OCI-M1 (cell line): Measurements from ENCODE around the gene TIMM10B.

Source experiments
- DNase-seq: peaks from one replicate; lab custom pipeline; 2025; lab: John Stamatoyannopoulos, UW

Gene TIMM10B

DNA sequence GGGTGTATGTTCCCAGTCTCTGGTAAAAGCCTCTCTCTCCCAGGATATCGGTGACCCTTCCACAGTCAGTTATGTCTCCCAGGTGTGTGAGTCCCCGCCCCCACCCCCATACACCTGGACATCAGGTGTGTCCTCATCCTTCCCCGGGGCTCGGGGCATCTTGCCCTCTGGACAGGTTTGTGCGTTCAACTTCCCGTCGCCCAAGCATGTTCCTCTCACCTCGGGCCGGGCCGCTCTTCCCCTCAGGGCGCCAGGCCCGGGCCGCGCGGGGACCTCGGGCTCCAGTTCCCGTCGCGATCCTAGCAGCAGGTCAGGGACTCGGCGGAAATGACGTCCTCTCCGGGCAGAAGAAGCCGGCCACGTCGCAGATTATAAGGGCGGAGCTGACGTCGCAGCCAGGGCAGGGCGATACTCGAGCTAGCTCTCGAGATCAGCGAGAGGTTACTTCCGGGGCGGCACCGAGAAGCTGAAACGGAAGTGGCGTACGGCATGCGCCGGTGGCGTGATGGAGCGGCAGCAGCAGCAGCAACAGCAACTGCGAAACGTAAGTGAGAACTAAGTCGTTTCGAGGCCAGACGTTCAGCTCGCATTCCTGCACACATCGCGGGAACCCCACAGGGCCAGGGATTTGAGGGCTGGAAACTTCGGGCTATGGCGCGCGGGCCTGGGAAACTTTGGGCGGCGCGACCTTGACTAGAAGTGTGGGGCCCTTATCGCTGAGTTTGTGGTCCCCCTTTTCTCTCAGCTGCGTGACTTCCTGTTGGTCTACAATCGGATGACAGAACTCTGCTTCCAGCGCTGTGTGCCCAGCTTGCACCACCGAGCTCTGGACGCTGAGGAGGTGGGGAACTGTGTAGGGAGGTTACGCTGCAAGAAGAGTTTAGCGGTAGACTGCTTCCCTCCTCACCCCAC lies at the start of gene TIMM10B, which contains the start of gene ARFIP2:
Gene TIMM10B (plus strand): TSS at position 490 of the 912 bp plus-strand sequence. CDS start 16 bp downstream, at position 506.
Gene ARFIP2 (minus strand): TSS at position 320 of the 912 bp plus-strand sequence. CDS start 910 bp downstream, outside the sequence.
- peak; percentile 98 for DNase-seq

DNA sequence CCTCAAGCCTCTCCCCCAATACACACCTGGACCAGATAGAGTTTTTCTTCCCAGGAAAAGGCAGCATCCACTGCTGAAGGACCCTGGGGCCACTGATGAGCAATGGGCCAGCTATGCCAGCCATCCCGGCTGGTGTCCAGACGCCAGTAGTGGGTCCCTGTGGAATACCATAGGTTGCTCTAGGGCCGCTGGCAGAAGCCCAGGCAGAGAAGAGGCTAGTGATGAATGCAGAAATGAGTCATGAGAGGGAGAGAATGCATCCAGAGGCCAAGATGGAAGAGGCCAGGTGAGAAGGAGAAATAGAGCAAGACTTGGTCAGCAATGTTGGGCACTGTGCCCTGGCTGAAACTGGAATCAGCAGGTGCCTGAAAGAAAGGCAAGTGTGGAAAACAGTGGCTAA lies 49.4 kb upstream of the TIMM10B start:
- DNase-seq = no peak

GRCh38 chr11:6433998-6434660 lies 47.2 kb upstream of the TIMM10B start:
- DNase-seq = no peak

GRCh38 chr11:6437423-6437822 lies 43.9 kb upstream of the TIMM10B start:
- DNase-seq = no peak

DNA sequence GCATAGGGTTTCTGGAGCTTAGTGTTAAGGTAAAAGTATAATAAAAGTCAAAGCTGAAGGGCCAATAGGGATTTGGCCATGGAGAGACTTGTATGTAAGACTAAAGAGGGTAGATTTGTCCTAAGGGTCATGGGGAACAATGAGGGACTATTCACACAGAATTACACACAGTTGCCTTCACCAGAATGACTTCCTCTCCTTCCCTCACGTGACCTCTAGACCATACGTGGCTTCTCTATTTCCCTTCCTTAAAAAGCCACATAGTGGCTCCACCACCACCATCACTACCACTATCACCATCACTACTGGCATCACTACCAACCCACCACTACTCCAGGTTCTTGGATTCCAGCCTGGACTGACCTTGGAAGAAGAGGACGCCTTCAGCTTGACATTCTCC lies 43.3 kb upstream of the TIMM10B start:
- DNase-seq = peak; percentile 11

GRCh38 chr11:6438979-6439571 lies 42.2 kb upstream of the TIMM10B start:
- peak; percentile 86 for DNase-seq

GRCh38 chr11:6440906-6441358 lies 40.4 kb upstream of the TIMM10B start, which contains the start of gene HPX:
TSS of gene HPX (minus strand) at chr11:6440987. CDS start at chr11:6440963, 24 bp downstream.
- no peak for DNase-seq

DNA sequence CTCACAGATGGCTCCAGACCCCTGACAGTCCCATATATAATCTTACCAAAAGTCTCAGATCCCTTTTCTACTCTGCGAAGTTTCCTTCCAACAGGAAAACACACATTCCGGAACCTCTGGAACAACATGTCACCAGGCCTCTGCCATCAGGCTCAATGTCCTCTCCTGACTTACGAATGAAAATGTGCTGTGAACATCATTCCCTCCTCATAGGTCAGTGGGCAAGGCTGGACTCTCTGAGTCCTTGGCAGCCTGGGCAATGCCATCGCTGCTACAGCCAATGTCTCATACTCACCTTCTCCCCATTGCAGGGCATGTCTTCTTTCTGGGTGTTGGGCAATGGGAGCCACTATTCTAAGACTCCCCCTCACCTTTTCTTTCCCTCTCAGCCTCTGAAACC lies 38.9 kb upstream of the TIMM10B start:
- DNase-seq = no peak

- DNase-seq = peak; percentile 65
Measured at GRCh38 chr11:6443269-6444003, 37.9 kb upstream of the TIMM10B start.

- no peak for DNase-seq
Measured at GRCh38 chr11:6448574-6448973, 32.7 kb upstream of the TIMM10B start.

- DNase-seq = no peak
Measured at GRCh38 chr11:6452219-6452618, 29.1 kb upstream of the TIMM10B start.

DNA sequence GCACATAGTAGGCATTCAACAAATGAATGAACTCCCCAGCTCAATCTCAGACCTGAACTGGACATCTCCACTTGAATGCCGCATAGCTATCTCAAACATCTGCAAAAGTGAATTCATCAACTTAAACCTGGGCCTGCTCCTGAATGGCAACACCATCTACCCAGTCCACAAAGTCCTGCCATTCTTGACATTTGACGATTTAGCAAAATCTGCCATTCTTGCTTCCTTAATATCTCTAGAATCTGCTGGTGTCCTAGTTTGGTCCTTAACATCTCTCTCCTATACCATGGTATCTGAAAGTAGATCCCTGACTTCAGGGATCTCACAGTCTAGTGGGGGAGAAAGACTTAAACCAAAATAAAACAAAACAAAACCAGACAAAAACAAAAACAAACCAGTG lies 28.1 kb upstream of the TIMM10B start:
- no peak for DNase-seq

GRCh38 chr11:6455070-6455469 lies 26.2 kb upstream of the TIMM10B start:
- DNase-seq = no peak

DNA sequence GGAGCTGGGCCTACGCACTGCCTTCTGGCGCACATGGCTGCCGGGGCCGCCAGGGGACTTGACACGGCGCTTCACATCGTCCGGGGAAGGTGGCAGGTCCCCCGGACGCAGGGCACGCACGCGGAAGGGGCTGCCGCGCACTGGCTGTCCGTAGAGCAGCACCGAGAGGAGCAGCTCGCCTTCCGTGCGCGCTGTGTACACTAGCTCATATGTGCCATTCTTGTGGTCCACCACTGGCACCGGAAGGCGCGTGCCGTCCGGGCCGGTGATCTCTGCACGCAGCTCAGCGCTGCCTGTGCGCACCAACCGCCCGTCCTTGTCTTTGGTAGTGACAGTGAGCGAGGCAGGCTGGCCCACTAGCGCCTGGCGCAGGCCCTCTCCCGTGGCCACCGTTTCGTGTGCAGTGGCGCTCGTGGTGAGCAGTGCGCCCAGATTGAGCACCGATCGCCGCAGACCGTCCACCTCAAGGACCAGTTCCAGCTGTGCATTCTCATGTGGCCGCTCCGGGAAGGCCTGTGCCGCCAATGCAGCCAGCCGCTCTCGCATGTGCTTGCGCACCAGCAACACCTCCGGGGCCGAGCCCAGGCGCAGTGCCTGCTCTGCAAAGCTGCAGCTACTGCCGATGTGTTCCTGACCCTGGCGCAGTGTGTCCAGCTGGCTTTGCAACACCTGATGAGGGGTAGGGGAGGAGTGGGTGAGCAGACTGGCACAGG lies 24.8 kb upstream of the TIMM10B start:
- no peak for DNase-seq

DNA sequence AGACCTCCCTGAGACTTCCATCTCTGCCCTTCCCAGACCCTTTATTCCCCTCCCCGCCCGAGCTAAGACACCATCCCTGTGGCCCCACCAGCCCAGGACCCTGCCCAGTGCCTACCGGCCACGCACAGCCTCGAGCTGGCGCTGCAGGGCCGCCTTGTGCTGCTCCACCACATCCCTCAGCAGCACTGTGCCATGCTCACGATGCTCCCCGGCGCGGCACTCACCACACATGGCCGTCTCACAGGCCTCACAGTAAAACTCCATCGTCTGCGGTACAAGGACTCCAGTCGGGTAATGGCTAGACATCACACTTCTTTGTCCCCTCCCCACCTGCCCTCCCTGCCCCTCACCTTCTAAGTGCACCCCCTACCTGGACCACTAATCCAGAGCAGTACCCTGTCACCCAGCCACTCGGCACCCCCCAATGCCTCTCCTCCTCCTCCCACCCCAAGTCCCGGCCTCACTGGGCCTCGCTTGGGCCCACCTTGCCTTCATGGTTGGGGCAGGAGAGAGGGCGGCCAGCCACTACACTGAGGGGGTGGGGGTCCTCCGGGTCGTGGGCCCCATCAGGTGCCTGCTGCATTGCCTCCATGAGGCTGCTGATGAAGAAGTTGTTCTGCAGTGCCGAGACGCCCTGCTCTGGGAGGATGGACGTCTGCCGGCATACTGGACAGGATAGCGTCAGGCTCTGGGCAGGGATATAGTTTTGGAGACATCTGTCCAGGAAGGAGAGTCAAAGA lies 23.6 kb upstream of the TIMM10B start:
- DNase-seq = no peak

- DNase-seq = no peak
Measured at GRCh38 chr11:6458352-6459098, 22.8 kb upstream of the TIMM10B start.

- DNase-seq = no peak
Measured at GRCh38 chr11:6459099-6459450, 22.2 kb upstream of the TIMM10B start.

DNA sequence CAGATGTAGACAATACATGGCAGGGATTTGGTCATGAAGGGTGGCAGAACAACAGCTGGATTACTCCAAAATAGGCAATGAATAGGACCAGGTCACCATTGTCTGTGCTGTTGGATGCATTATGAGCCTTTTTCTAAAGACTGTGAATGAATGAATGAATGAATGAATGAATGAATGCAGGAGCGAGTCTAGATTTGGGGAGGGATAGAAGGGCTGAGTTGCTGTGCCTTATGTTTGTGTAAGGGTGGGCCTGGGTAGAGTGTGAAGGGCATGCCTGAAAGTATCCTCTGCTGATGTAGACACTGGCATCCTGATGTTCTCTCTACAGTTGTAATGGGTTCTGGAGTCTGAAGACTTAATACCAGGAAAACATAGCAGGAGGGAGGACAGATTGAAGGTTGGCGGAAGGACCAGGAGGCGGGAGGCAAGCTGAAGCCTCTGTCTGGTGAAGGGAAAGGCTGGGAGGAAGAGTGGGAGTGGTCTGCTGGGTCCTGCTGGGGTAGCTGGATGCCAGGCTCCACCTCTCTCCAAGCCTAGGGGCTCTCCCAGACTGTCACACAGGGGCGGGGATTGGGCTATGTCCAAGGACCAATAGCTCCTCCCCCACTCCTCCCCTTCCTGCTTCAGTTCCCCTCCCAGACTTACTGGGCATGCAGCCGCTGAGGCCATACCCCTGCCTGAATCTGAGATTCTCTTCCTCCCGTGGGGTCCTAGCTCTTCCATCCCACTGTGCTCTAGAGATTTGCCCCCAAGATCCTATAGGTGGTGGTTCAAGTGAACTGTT lies 12.4 kb upstream of the TIMM10B start:
- DNase-seq = peak; percentile 86

- DNase-seq = no peak
Measured at GRCh38 chr11:6469599-6469998, 11.7 kb upstream of the TIMM10B start.
